GM12891 (cell line): ENCODE results near the gene ROBO1.

Experiments used
- SPI1 ChIP-seq: IDR thresholded peaks from 2 replicates; pipeline ENCODE4 v1.6.1; 2011; ENCODE audit warnings: low read depth, low read length, control low read depth
- TAF1 ChIP-seq: IDR thresholded peaks from 2 replicates; pipeline ENCODE4 v1.6.1; 2011; ENCODE audit warnings: low read depth, low read length, control low read depth

DNA sequence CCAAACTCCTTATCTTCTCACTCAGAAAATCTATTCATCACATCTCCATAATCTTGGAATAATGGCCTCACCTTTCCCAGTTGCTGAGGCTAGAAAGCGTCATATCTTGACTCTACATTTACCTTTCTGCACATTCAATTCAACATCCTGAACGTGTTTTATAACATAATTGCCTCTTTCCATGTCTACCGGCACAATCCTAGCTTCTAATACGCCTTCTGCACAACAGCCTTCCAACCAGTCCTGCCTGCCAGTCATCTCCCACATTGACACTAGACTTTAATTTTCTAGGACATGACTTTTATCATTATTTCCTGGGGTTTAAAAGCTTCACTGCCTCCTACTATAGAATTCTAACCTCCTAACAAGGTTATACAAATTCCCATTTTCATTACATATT lies 906.6 kb downstream of the ROBO1 start:
- TF ChIP-seq SPI1 (no peak), TAF1 (no peak)
